Erythroblast (primary cell): Measurements from ENCODE around the gene TRPV4.

Experiments used
- GATA1 ChIP-seq: IDR thresholded peaks from 2 replicates; pipeline ENCODE4 v1.6.1; 2011; ENCODE audit warnings: low read depth, mild to moderate bottlenecking, control low read depth, low read length, moderate library complexity
- POLR2A ChIP-seq: IDR thresholded peaks from 2 replicates; pipeline ENCODE4 v1.6.1; 2011; ENCODE audit warnings: mild to moderate bottlenecking, low read length

- TF ChIP-seq POLR2A = no peak
- no peak for TF ChIP-seq GATA1
These were observed 50.9 kb downstream of the TRPV4 start for GRCh38 chr12:109782326-109782703.
